ENCODE data around the gene TMEM163.

GRCh38 chr2:134490559-134490958 lies 228.2 kb downstream of the TMEM163 start:
- TF ChIP-seq NR1H2 (CRISPR knock-in tag; IDR thresholded peaks at IDR 0.05) (no peak), HMGA2 (CRISPR knock-in tag; IDR thresholded peaks at IDR 0.05) (no peak), MAX (CRISPR knock-in tag; IDR thresholded peaks at IDR 0.05) (no peak), PRDM15 (CRISPR knock-in tag; IDR thresholded peaks at IDR 0.05) (no peak), SP1 (CRISPR knock-in tag; conservative IDR thresholded peaks at IDR 0.05) (no peak), ATF3 (CRISPR knock-in tag; conservative IDR thresholded peaks at IDR 0.05) (no peak), NR3C1 (CRISPR knock-in tag; conservative IDR thresholded peaks at IDR 0.05; ENCODE audit: low read depth) (no peak), RORB (CRISPR knock-in tag; IDR thresholded peaks at IDR 0.05) (no peak), ZNF281 (CRISPR knock-in tag; IDR thresholded peaks at IDR 0.05) (no peak), FOXK1 (CRISPR knock-in tag; IDR thresholded peaks at IDR 0.05) (no peak)
- TF ChIP-seq, protein P1, sequence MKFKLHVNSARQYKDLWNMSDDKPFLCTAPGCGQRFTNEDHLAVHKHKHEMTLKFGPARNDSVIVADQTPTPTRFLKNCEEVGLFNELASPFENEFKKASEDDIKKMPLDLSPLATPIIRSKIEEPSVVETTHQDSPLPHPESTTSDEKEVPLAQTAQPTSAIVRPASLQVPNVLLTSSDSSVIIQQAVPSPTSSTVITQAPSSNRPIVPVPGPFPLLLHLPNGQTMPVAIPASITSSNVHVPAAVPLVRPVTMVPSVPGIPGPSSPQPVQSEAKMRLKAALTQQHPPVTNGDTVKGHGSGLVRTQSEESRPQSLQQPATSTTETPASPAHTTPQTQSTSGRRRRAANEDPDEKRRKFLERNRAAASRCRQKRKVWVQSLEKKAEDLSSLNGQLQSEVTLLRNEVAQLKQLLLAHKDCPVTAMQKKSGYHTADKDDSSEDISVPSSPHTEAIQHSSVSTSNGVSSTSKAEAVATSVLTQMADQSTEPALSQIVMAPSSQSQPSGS (CRISPR knock-in tag; IDR thresholded peaks at IDR 0.05; ENCODE audit: borderline replicate concordance, low read depth): no peak
- TF ChIP-seq, protein P2, sequence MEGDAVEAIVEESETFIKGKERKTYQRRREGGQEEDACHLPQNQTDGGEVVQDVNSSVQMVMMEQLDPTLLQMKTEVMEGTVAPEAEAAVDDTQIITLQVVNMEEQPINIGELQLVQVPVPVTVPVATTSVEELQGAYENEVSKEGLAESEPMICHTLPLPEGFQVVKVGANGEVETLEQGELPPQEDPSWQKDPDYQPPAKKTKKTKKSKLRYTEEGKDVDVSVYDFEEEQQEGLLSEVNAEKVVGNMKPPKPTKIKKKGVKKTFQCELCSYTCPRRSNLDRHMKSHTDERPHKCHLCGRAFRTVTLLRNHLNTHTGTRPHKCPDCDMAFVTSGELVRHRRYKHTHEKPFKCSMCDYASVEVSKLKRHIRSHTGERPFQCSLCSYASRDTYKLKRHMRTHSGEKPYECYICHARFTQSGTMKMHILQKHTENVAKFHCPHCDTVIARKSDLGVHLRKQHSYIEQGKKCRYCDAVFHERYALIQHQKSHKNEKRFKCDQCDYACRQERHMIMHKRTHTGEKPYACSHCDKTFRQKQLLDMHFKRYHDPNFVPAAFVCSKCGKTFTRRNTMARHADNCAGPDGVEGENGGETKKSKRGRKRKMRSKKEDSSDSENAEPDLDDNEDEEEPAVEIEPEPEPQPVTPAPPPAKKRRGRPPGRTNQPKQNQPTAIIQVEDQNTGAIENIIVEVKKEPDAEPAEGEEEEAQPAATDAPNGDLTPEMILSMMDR (IDR thresholded peaks at IDR 0.05): no peak
- TF ChIP-seq, protein P3, sequence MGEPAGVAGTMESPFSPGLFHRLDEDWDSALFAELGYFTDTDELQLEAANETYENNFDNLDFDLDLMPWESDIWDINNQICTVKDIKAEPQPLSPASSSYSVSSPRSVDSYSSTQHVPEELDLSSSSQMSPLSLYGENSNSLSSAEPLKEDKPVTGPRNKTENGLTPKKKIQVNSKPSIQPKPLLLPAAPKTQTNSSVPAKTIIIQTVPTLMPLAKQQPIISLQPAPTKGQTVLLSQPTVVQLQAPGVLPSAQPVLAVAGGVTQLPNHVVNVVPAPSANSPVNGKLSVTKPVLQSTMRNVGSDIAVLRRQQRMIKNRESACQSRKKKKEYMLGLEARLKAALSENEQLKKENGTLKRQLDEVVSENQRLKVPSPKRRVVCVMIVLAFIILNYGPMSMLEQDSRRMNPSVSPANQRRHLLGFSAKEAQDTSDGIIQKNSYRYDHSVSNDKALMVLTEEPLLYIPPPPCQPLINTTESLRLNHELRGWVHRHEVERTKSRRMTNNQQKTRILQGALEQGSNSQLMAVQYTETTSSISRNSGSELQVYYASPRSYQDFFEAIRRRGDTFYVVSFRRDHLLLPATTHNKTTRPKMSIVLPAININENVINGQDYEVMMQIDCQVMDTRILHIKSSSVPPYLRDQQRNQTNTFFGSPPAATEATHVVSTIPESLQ (CRISPR knock-in tag; IDR thresholded peaks at IDR 0.05): no peak

Data from WTC11 (cell line).